SH-SY5Y (cell line): ENCODE data around the gene ADARB1.

Experiments used
- GATA2 ChIP-seq: IDR thresholded peaks from 2 replicates; pipeline ENCODE4 v1.6.1; 2011; ENCODE audit warnings: mild to moderate bottlenecking, low read depth, low read length
- GATA3 ChIP-seq: IDR thresholded peaks from 2 replicates; pipeline ENCODE4 v1.6.1; 2011; ENCODE audit warnings: low read depth, mild to moderate bottlenecking, low read length, moderate library complexity

ADARB1 gene

DNA sequence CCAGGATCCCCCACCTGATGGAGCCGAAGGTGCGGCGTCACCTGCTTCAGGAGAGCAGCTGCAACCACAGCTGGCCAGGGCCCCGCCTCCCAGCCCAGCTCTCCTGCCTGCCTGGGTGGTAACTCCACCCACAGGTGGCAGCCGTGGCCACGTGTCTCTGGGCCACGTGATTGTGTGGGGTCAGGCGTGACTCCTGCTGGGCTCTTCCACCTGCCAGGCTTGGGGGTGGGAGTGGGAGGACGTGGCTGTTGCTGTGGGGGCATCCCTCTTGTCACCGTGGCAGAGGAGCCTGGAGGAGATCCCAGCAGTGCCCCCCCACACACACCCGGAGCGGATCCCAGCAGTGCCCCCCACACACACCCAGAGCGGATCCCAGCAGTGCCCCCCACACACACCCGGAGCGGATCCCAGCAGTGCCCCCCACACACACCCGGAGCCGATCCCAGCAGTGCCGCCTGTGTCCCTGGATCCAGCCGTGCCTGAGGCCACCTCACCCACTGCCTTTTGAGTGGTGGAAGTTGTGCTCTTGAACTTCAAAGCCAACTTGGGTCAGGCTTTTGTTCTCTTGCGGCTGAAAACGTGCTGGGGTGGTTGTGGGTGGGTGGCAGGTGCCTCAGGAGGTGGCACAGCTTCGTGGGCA is 181.1 kb downstream of the ADARB1 start:
- TF ChIP-seq GATA2 (no peak), GATA3 (no peak)

DNA sequence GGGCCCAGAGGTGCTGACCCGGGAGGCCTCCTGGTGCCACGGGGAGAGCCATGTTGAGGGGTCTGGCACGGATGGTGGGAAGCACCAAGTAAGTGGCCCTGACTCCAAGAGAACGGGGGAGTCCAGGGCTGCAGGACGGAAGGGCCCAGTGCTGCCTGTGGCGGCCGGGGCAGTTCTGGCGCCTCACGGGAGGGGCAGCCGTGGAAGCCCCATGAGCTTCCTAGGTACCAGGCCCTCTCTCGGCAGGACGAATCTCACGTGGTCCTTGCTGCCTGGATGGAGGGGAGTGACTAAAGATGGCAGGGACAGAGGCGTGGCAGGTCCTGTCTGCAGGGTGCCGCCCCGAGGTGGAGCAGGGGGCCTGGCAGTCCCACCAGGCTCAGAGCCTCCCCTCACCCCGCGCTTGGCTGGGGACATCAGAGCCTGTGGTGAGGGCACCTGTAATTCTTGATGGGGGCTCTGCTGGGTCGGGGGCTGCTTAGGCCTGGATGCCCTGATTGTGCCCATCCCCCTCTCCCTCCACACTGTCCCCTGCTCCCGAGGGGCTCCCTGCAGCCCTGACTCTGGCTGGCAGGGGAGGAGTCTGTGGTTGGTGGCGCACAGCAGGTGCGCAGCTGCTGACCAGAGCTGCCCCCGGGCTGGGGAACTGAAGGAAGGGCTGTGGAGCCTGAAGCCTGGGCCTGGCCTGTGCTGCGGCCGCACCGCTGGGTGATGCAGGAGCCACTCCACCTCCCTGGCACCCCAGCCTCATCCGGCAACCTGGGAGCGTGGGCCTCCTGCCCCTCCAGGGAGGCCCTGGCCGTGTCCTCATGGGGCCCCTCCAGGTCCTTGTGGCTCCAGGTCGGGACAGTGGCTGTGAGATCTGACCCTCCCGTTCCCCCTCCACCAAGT is 181.9 kb downstream of the ADARB1 start:
- TF ChIP-seq GATA3: no peak
- no peak for TF ChIP-seq GATA2

DNA sequence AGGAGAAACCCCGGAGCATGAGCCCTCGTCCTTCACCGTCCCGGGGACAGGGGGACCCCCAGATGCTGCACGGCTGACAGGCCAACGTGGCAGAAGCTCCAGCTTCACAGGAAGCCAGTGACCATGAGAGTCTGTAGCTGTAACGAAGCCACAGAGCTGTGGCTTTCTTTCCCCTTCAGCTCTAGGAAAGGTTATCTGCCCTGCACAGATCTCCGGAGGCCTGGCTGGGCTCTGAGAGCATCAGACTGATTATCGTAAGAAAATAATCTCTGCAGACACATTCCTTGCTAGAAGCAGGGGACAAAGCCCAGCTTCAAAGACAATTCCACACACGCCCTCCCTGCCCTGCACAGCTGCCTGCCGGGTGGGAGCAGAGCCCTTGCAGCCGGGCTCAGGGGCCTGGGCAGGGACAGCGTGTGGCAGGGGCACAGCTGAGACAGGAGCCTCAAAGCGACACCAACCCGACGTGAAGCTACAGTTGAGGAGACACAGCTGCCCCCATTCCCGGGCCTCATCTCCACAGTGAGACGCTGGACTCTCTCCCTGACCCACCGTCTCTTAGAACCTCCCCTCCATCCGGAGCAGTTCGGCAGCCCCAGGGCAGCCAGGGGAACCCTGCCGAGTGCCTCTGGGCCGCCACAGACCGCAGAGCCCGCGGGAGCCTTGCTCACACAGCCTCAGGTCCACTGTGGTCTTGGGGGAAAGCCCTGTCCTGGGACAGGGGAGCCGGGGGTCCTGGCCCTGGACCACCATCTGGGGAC is 182.7 kb downstream of the ADARB1 start:
- TF ChIP-seq GATA3 (no peak), GATA2 (no peak)

DNA sequence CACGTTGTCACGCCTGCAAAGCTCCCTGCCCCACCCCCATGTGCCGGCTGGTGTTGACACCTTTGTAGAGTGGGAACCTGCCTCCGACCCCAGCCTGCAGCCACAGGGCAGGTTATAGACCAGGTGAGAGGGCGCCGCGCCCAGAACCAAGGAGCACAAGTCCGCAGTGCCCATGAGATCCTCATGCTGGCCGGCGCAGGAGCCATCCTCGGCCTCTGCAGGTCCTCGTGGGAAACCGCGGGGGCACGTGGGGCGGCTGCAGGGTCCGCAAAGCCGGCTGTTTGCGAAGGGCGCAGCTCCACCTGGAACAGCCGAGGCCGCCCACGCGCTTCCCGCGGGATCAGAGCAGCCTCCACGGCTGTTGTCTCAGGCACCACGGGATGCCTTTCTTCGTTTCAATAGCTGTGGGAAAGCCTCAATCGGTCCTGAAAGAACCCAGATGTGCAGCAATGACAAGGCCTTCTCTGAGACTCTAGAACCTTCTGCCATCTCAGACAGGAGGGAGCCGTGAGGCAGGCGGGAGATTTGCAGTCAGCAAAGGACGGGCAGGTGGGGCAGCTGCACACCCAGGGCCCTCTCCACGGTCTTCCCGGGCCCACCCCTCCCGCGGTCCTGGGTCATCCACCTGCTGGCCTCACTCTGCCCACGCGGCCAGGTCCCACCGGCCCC is 183.4 kb downstream of the ADARB1 start:
- TF ChIP-seq GATA3: no peak
- TF ChIP-seq GATA2: no peak

DNA sequence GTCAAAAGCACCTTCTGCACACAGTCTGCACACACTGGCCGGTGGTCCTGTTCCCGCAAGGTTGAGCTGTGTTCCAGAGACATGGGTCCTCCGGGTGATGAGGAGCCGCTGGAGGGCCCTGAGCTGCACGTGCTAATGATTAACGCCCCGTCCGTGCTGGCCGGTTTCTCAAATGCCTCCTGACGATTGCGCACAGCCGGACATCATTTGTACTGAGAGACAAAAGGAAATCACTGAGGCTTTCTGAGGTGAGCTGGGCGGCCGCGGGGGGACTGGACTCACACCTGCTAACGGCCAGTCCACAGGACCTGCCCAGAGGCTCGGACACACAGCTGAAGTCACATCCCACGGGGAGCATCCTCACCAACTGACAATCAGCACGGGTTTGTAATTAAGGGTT is 184.1 kb downstream of the ADARB1 start:
- TF ChIP-seq GATA2 (no peak), GATA3 (no peak)

DNA sequence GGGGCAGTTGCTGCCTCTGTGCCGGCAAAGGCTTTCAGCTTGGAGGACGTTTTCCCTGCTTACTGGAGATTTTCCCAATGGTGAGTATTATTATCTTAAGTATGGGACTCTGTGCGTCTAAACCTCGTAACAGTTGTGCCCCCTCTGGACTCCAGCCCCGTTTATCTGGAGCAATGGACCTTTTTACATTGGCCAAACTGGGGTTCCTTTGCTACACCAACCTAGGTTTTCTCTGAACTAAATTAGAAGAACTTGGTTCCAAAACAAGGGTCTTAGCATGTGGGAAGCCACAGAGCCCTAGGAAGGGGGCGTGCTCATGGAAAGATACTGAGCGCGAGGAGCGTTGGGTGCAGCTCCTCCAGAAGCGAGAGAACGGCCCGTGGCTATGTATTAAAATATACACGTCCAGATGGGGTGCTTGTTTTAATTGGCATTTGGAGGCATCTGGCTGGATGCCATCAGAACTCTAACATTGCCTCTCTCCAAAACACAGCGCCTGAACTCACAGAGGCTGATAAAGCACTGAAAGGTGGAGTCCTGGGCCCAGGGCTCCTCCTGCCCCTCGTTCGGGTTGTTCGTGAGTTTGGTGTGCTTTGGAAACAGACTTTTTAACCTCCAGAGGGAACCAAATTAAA is 184.9 kb downstream of the ADARB1 start:
- TF ChIP-seq GATA2 (no peak), GATA3 (no peak)

DNA sequence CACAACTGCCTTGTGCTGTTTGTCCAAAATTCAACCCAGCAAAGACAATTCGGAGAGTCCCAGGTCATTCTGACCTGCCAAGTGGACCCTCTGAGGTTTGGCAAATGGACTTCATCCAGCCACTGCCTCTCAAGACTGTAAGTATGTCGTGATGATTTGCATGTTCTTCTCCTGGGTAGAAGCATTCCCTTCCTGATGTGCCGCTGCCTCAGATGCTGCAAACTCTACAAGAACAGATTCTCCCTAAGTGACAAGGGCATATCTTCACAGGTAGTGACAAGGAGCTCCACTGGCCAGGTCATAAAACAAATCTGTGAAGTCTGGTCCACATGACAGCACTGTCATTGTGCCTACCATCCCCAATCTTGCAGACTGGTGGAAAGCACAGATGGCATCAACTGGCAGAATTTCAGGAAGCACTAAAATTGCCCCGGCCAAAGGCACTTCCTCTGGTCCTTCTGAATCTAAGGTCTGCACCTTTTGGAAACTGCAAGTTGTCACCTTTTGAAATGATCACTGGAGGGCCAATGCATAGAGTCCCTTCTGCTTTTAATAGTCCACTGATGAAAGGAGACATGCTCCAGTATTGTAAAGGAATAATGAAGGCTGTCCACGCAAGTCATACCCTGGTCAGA is 185.9 kb downstream of the ADARB1 start:
- no peak for TF ChIP-seq GATA2
- TF ChIP-seq GATA3: no peak

DNA sequence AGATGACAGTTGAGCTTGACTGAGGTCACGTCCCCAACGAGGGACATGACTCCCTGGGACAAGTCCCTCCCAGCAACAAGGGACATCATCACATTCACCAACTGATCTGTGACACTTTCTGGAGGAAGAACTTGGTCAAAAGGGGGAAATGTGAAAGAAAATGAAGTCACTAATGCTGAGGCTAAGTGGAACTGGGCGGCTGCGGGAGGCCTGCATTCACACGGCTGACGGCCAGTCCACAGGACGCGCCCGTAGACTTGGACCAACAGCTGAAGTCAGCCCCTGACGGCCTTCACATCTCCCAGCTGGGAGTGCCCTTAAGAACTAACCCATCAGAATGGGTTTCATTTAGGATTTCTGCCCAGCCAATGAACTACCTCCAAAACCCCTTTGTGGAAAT is 186.7 kb downstream of the ADARB1 start:
- TF ChIP-seq GATA3 (no peak), GATA2 (no peak)

DNA sequence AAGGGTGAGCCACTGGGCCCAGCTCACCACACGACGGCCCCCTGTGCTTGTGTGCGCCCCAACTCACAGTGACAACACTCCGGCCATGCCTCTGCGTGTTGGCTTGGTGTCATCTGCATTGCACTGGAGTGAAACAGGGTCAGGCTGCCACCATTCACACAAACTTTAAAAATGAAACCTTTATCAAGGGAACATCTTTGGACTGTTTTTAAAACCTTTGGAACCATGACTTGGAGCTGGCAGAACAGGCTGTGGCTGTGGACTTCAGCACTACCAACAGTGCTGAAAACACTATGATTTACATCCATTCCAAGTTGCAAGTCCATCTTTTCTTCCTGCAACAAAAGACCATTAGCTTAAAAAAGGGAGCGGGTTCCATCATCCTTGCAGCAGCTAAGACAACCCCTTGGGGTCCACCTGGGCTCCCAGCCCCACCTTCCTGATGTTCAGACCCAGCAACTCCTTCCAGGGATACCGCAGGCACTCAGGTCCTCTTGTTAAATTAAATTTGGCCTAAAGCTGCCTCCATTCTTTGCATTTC is 187.7 kb downstream of the ADARB1 start:
- TF ChIP-seq GATA3 (no peak), GATA2 (no peak)

DNA sequence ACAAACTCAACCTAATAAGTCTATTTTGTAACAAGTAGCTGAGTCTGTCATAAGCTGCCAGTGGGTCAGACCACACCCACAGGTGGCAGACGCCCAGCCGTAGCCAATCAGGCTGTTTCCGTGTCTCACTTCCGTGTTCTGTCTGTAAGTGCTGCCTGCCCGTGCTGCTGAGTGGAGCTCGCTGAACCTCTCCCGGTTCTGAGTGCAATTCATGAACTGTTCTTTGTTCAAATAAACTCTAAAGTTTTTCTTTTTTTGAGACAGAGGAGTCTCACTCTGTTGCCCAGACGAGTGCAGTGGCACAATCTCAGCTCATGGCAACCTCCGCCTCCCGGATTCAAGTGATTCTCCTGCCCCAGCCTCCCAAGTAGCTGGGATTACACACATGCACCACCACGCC is 188.2 kb downstream of the ADARB1 start:
- TF ChIP-seq GATA3 (no peak), GATA2 (no peak)

DNA sequence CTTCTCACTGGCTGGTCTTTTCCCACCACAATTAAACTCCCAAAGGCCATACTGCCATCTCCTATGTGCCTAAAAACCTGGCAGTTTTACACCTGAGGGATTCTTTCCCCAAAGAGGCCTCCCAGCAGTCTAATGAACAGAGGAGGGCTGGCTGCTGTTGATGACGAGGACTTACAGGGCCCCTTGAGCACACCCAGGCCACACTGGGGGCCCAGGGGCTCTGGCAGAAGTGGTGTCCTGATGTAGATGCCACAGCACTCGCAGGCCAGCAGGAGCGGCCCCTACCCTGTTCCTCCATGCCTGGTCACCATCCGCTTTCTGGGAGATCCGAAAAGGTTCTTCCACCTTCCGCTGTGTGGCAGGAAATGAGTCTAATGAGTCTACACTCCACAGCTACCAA is 189.2 kb downstream of the ADARB1 start:
- no peak for TF ChIP-seq GATA3
- TF ChIP-seq GATA2: no peak

DNA sequence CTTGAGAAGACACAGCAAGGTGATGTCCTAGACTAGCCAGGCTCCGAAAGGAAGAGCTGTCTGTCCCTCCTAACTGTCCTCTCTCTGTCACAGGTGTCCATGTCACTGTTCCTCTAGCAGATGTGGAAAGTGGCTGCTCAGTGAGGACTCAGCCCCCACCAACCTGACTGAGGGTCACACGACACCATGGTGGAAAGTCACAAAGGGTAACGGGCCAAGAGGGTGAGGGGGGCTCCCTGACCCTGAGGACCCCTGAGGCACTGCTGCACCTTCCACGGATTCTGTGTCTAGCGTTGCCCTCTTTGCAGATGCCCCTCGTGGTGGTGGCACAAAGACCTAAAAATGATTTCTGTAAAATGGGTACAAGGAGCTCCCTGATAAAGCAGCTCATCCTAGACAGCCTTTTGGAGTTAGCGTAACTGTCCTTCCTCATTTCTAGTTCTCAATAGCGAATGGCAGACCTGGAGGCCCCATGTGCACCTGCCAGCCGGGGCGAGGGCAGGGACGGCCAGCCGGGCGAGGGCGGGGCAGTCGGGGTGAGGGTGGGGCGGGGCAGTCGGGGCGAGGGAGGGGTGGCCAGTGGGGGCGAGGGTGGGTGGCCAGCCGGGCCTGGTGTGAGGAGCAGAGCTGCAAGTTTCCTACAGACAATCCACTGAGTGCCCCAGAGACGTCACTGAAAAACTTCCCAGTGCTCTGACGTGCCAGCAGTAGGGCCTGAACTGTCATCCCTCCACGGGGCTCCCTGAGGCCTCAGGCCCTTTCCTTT is 189.9 kb downstream of the ADARB1 start:
- TF ChIP-seq GATA3: no peak
- TF ChIP-seq GATA2: no peak
